ENCODE data around the gene FRZB. TPM values are rescaled to one million over a fixed set of nuclear protein-coding genes. Genes with fewer than 3 reads are reported as not detected.
A peak's percentile ranks its signal among the peaks of the same experiment; 100 is the strongest.

The FRZB gene
- 1.2 to 1.9 TPM (median 1.5 TPM) in 3 replicates for total RNA-seq (2021)
- percentile 30 among the genes with signal in this experiment for Bru-seq, nascent RNA
- long read RNA-seq, experiment 1, transcript FRZB-201 (6 exons, 3,162 nt): major isoform, 13 of 15 reads
- long read RNA-seq, experiment 1, partial matches to known transcripts: 1 of 15 reads
- long read RNA-seq, experiment 1, other reads (novel, unspliced or antisense): 1 of 15 reads
- long read RNA-seq, experiment 2, transcript FRZB-201 (6 exons, 3,162 nt): major isoform, 7 of 8 reads
- long read RNA-seq, experiment 2, partial matches to known transcripts: 1 of 8 reads
- long read RNA-seq, experiment 2, other reads (novel, unspliced or antisense): 0 of 8 reads
- long read RNA-seq, experiment 3, partial matches to known transcripts: 0 of 4 reads
- long read RNA-seq, experiment 3, other reads (novel, unspliced or antisense): 0 of 4 reads

DNA sequence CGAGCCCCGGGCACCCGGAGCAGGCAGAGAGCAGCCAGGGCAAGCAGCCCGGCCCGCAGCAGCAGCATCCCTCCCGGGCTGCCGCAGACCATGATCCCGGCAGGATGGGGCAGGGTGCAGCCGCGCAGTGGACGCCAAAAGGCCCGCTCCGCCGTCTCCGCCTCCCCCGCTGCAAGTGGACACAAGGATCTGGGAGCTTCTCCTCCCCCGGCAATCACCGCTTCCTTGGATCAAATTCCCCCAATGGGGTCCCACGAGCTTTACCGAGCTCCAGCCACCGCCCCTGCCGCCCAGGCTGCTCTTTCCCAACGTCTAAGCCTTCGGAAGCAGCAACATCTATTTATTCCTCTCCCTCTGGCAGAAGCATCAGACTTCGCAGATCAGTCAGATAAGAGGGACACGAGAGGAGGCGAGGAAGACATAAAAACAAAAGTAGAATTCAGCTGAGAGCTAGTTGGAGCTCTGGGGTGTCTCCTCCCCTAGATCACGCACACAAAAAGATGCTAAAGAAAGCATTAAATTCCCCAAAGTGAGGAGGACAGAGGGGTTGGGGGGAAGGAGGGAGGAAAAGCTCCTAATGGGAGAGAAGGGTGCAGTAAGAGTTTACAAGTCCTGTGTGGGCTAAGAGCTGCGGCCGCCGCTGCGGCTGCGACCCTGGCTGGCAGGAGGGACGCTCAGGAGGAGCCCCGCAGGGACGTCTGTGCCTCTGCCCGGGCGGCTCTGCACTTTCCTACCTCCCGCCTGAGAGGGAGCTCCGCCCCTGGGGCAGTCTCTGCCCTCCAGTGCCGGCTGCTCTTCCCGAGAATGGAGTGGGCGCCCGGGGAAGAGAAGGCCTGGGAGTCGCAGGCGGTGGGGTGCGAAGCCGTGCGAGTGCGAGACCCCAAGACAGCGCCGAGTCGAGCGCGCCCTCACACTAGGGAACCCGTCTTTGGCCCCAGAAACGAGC lies at the start of gene FRZB:
Gene FRZB (minus strand): TSS at position 177 of the 946 bp plus-strand sequence. CDS start 85 bp downstream, at position 92.
- no peaks in the 10 kb centered on the region for H3K9me3 Mint-ChIP-seq
- DNase-seq (ENCODE audit: low spot score) (peak; percentile 66), ATAC-seq (peak; percentile 73)
- no peaks in the 10 kb centered on the region for H3K36me3 Mint-ChIP-seq
- H3K27ac Mint-ChIP-seq: no peak within 1 kb of the TSS
- CTCF ChIA-PET: interaction anchor here (0.6 to 6.4 kb wide), 19 partner anchors 9 to 1372 kb away, joined by 3 to 37 read pairs (median 6); no protein-coding TSS in a partner anchor
- TF ChIP-seq, protein P1, sequence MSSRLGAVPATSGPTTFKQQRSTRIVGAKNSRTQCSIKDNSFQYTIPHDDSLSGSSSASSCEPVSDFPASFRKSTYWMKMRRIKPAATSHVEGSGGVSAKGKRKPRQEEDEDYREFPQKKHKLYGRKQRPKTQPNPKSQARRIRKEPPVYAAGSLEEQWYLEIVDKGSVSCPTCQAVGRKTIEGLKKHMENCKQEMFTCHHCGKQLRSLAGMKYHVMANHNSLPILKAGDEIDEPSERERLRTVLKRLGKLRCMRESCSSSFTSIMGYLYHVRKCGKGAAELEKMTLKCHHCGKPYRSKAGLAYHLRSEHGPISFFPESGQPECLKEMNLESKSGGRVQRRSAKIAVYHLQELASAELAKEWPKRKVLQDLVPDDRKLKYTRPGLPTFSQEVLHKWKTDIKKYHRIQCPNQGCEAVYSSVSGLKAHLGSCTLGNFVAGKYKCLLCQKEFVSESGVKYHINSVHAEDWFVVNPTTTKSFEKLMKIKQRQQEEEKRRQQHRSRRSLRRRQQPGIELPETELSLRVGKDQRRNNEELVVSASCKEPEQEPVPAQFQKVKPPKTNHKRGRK (CRISPR knock-in tag; IDR thresholded peaks at IDR 0.05; ENCODE audit: borderline replicate concordance): no peak
- no peak for TF ChIP-seq ZNF138 (CRISPR knock-in tag; conservative IDR thresholded peaks at IDR 0.05)
- TF ChIP-seq JUN (CRISPR knock-in tag; IDR thresholded peaks at IDR 0.05): no peak
- no peak for TF ChIP-seq ATF1 (CRISPR knock-in tag; IDR thresholded peaks at IDR 0.05)
- TF ChIP-seq NFYB (CRISPR knock-in tag; conservative IDR thresholded peaks at IDR 0.05; ENCODE audit: low read depth): no peak
- TF ChIP-seq, protein P2, sequence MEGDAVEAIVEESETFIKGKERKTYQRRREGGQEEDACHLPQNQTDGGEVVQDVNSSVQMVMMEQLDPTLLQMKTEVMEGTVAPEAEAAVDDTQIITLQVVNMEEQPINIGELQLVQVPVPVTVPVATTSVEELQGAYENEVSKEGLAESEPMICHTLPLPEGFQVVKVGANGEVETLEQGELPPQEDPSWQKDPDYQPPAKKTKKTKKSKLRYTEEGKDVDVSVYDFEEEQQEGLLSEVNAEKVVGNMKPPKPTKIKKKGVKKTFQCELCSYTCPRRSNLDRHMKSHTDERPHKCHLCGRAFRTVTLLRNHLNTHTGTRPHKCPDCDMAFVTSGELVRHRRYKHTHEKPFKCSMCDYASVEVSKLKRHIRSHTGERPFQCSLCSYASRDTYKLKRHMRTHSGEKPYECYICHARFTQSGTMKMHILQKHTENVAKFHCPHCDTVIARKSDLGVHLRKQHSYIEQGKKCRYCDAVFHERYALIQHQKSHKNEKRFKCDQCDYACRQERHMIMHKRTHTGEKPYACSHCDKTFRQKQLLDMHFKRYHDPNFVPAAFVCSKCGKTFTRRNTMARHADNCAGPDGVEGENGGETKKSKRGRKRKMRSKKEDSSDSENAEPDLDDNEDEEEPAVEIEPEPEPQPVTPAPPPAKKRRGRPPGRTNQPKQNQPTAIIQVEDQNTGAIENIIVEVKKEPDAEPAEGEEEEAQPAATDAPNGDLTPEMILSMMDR (IDR thresholded peaks at IDR 0.05): no peak
- no peak for TF ChIP-seq ZBTB21 (CRISPR knock-in tag; IDR thresholded peaks at IDR 0.05; ENCODE audit: borderline replicate concordance)
- peak; percentile 79; the same call in 1 of the 2 replicates for TF ChIP-seq RELA (CRISPR knock-in tag; IDR thresholded peaks at IDR 0.05; ENCODE audit: borderline replicate concordance)
- 0 out of 2 replicates have a peak, but pooled peaks have one; percentile 20 for TF ChIP-seq CREM (CRISPR knock-in tag; IDR thresholded peaks at IDR 0.05)
- TF ChIP-seq ZNF532 (CRISPR knock-in tag; IDR thresholded peaks at IDR 0.05; ENCODE audit: borderline replicate concordance): no peak
- TF ChIP-seq NFE2L1 (CRISPR knock-in tag; IDR thresholded peaks at IDR 0.05): peak; percentile 71; the same call in 1 of the 2 replicates
- TF ChIP-seq ZNF317 (CRISPR knock-in tag; IDR thresholded peaks at IDR 0.05; ENCODE audit: borderline replicate concordance, low read depth): no peak
- TF ChIP-seq MYBL2 (CRISPR knock-in tag; IDR thresholded peaks at IDR 0.05): 0 out of 2 replicates have a peak, but pooled peaks have one; percentile 0
- no peak for TF ChIP-seq ZNF416 (CRISPR knock-in tag; IDR thresholded peaks at IDR 0.05)
- TF ChIP-seq, protein P3, sequence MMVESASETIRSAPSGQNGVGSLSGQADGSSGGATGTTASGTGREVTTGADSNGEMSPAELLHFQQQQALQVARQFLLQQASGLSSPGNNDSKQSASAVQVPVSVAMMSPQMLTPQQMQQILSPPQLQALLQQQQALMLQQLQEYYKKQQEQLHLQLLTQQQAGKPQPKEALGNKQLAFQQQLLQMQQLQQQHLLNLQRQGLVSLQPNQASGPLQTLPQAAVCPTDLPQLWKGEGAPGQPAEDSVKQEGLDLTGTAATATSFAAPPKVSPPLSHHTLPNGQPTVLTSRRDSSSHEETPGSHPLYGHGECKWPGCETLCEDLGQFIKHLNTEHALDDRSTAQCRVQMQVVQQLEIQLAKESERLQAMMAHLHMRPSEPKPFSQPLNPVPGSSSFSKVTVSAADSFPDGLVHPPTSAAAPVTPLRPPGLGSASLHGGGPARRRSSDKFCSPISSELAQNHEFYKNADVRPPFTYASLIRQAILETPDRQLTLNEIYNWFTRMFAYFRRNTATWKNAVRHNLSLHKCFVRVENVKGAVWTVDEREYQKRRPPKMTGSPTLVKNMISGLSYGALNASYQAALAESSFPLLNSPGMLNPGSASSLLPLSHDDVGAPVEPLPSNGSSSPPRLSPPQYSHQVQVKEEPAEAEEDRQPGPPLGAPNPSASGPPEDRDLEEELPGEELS (CRISPR knock-in tag; IDR thresholded peaks at IDR 0.05): 0 out of 2 replicates have a peak, but pooled peaks have one; percentile 19
- TF ChIP-seq SP1 (CRISPR knock-in tag; conservative IDR thresholded peaks at IDR 0.05): peak; percentile 39; the same call in 1 of the 2 replicates
- TF ChIP-seq, protein P4, sequence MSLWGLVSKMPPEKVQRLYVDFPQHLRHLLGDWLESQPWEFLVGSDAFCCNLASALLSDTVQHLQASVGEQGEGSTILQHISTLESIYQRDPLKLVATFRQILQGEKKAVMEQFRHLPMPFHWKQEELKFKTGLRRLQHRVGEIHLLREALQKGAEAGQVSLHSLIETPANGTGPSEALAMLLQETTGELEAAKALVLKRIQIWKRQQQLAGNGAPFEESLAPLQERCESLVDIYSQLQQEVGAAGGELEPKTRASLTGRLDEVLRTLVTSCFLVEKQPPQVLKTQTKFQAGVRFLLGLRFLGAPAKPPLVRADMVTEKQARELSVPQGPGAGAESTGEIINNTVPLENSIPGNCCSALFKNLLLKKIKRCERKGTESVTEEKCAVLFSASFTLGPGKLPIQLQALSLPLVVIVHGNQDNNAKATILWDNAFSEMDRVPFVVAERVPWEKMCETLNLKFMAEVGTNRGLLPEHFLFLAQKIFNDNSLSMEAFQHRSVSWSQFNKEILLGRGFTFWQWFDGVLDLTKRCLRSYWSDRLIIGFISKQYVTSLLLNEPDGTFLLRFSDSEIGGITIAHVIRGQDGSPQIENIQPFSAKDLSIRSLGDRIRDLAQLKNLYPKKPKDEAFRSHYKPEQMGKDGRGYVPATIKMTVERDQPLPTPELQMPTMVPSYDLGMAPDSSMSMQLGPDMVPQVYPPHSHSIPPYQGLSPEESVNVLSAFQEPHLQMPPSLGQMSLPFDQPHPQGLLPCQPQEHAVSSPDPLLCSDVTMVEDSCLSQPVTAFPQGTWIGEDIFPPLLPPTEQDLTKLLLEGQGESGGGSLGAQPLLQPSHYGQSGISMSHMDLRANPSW (CRISPR knock-in tag; conservative IDR thresholded peaks at IDR 0.05; ENCODE audit: low read depth): 0 out of 2 replicates have a peak, but pooled peaks have one; percentile 42
- TF ChIP-seq ZNF423 (CRISPR knock-in tag; IDR thresholded peaks at IDR 0.05): peak; percentile 60
- TF ChIP-seq NR2C2 (CRISPR knock-in tag; IDR thresholded peaks at IDR 0.05): no peak
- peak; percentile 16; the same call in 1 of the 2 replicates for TF ChIP-seq MAX (CRISPR knock-in tag; IDR thresholded peaks at IDR 0.05)
- peaks cover 20% of the 10 kb centered on the region for H3K4me1 Mint-ChIP-seq
- POLR2A ChIA-PET: interaction anchor here (1.2 to 1.9 kb wide), 2 partner anchors 48 to 258 kb away, joined by 3 to 5 read pairs; no protein-coding TSS in a partner anchor
- H3K27me3 Mint-ChIP-seq (ENCODE audit: low read depth): peaks cover 45% of the 10 kb centered on the region
- peak within 1 kb of the TSS; percentile 96 for H3K4me3 Mint-ChIP-seq
